Measurements from ENCODE around the gene PRKN.

Gene PRKN

DNA sequence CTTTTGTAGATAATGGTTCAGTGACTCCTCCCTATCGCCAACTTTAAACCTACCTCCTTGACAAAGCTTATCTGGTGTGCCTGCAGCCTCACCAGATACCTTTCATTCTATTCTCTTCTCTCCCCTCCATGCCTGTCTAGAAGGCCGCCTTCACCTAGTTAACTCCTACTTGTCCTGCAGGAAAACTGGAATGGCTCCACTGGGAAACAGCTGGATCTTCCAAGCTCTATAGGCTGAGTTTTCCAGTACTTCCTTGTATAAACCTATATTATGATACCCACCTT lies 6.2 kb downstream of the PRKN start:
- ChIA-PET CTCF (no interaction called here), POLR2A (no interaction called here)
- TF ChIP-seq ELF4 (IDR thresholded peaks at IDR 0.05), result no peak
- no peak for TF ChIP-seq ARNT (IDR thresholded peaks at IDR 0.05)
- no peak for TF ChIP-seq FOXA1 (IDR thresholded peaks at IDR 0.05)
- TF ChIP-seq PKNOX1 (IDR thresholded peaks at IDR 0.05), result no peak
- no peak for TF ChIP-seq SP1 (IDR thresholded peaks at IDR 0.05)
- TF ChIP-seq ZNF384 (IDR thresholded peaks at IDR 0.05), result no peak
- TF ChIP-seq CTBP1 (IDR thresholded peaks at IDR 0.05; ENCODE audit: borderline replicate concordance), result no peak
- no peak for DNase-seq (ENCODE audit: extremely low spot score)

DNA sequence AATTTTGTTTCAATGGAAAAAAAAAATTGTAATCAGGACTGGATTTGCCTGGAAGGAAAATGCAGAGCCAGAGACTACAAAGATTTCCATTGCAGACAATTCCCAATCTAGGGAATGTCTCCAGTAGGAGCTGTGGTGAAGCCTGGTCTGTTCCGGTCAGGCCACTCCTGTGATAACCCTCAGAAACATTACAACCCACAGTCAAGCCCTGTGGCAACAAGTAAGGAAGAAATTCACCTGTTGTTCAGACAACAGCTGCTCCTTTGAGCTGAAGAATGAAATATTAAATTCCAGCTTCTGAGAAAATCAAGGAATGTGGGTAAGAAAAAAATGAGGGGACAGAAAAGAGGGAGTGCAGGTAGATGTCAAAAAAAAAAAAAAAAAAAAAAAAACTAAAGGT lies 8.0 kb downstream of the PRKN start:
- ChIA-PET CTCF (no interaction called here), POLR2A (no interaction called here)
- TF ChIP-seq FOXM1 (IDR thresholded peaks at IDR 0.05; ENCODE audit: borderline replicate concordance) (no peak), PKNOX1 (IDR thresholded peaks at IDR 0.05) (no peak), ARNT (IDR thresholded peaks at IDR 0.05) (no peak), TARDBP (IDR thresholded peaks at IDR 0.05) (no peak), BHLHE40 (IDR thresholded peaks at IDR 0.05; ENCODE audit: borderline replicate concordance) (no peak), CTBP1 (IDR thresholded peaks at IDR 0.05; ENCODE audit: borderline replicate concordance) (no peak), ZNF384 (IDR thresholded peaks at IDR 0.05) (no peak)
- DNase-seq (ENCODE audit: extremely low spot score), result no peak

DNA sequence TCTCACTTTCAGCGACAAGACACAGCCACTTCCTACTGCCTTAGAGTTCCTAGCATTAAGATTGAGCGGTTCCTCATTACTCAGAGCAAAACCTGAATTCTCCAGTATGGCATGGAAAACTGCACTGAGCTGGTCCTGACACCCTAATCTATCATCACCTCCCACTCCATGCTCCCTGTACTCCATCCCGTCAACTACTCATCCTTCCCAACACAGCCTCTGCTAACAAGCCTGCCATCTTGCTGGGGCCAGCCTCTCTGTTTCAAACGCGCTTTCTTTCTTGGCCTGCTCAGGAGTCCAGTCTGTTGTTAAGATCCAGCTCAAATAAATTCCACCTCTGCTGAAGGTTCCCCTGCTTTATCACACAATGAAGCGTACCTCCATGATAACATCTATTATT lies 12.0 kb downstream of the PRKN start:
- POLR2A ChIA-PET, result no interaction called here
- TF ChIP-seq TARDBP (IDR thresholded peaks at IDR 0.05) (no peak), CTBP1 (IDR thresholded peaks at IDR 0.05; ENCODE audit: borderline replicate concordance) (no peak), SP1 (IDR thresholded peaks at IDR 0.05) (no peak), LEF1 (IDR thresholded peaks at IDR 0.05; ENCODE audit: borderline replicate concordance) (no peak), NFRKB (IDR thresholded peaks at IDR 0.05) (no peak), BHLHE40 (IDR thresholded peaks at IDR 0.05; ENCODE audit: borderline replicate concordance) (no peak), L3MBTL2 (conservative IDR thresholded peaks at IDR 0.05) (no peak), FOXM1 (IDR thresholded peaks at IDR 0.05; ENCODE audit: borderline replicate concordance) (no peak), FOXK2 (IDR thresholded peaks at IDR 0.05) (no peak), HDGF (IDR thresholded peaks at IDR 0.05; ENCODE audit: borderline replicate concordance) (no peak), ARNT (IDR thresholded peaks at IDR 0.05) (no peak), ZNF384 (IDR thresholded peaks at IDR 0.05) (no peak)
- DNase-seq (ENCODE audit: extremely low spot score), result no peak
- CTCF ChIA-PET, result no interaction called here

- ChIA-PET CTCF (no interaction called here), POLR2A (no interaction called here)
- no peak for DNase-seq (ENCODE audit: extremely low spot score)
- TF ChIP-seq BHLHE40 (IDR thresholded peaks at IDR 0.05; ENCODE audit: borderline replicate concordance) (no peak), FOXM1 (IDR thresholded peaks at IDR 0.05; ENCODE audit: borderline replicate concordance) (no peak), LEF1 (IDR thresholded peaks at IDR 0.05; ENCODE audit: borderline replicate concordance) (no peak), L3MBTL2 (conservative IDR thresholded peaks at IDR 0.05) (no peak), ELF4 (IDR thresholded peaks at IDR 0.05) (no peak), NFRKB (IDR thresholded peaks at IDR 0.05) (no peak), CTBP1 (IDR thresholded peaks at IDR 0.05; ENCODE audit: borderline replicate concordance) (no peak), TARDBP (IDR thresholded peaks at IDR 0.05) (no peak), SP1 (IDR thresholded peaks at IDR 0.05) (no peak), ZNF384 (IDR thresholded peaks at IDR 0.05) (no peak)
Measured at GRCh38 chr6:162713974-162714780, 13.4 kb downstream of the PRKN start.

DNA sequence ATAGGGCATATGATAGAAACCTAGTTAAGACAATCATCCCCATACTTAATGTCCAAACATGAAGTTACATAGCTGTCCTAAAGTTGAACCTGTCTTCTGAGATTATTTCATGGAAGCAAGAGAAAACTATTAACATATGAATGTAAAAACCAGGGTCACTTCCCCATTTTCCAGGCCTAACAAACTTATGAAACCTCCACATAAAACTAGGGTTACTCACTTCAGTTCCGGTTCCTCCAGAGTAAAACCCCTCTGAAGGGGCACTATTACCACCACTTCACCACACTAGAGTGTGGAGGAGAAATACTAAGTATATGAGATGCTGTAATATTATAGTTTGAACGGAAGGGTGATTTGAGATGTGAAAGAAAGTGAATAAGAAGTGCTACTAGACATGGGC lies 14.9 kb downstream of the PRKN start:
- TF ChIP-seq NFRKB (IDR thresholded peaks at IDR 0.05), result no peak
- no peak for TF ChIP-seq ELF4 (IDR thresholded peaks at IDR 0.05)
- no peak for TF ChIP-seq L3MBTL2 (conservative IDR thresholded peaks at IDR 0.05)
- no peak for TF ChIP-seq PKNOX1 (IDR thresholded peaks at IDR 0.05)
- no peak for TF ChIP-seq FOXK2 (IDR thresholded peaks at IDR 0.05)
- no peak for TF ChIP-seq ARNT (IDR thresholded peaks at IDR 0.05)
- no peak for TF ChIP-seq FOXA1 (IDR thresholded peaks at IDR 0.05)
- TF ChIP-seq CTBP1 (IDR thresholded peaks at IDR 0.05; ENCODE audit: borderline replicate concordance), result no peak
- ChIA-PET POLR2A (no interaction called here), CTCF (no interaction called here)
- DNase-seq (ENCODE audit: extremely low spot score), result no peak

DNA sequence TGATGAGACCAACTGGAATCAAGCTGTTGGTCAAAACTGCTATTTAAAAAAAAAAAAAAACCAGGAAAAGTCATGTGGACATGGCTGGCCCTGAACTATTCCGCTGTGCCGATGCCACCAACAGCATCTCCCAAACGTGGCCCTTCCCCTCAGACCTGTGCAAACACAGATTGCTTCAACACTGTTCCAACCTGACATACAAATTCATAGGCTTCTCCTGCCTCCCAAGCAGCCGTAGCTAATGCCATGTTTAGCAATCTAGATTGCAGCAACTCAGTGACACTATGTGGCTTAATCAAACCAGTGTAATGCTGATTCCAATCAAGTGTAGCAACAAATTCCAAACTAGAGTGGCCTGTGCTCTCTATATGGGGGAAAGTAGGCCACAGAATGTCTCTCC lies 16.2 kb downstream of the PRKN start:
- TF ChIP-seq HDGF (IDR thresholded peaks at IDR 0.05; ENCODE audit: borderline replicate concordance) (no peak), ARNT (IDR thresholded peaks at IDR 0.05) (no peak), FOXA1 (IDR thresholded peaks at IDR 0.05) (no peak), ZNF384 (IDR thresholded peaks at IDR 0.05) (no peak), BHLHE40 (IDR thresholded peaks at IDR 0.05; ENCODE audit: borderline replicate concordance) (no peak), CTBP1 (IDR thresholded peaks at IDR 0.05; ENCODE audit: borderline replicate concordance) (no peak), LEF1 (IDR thresholded peaks at IDR 0.05; ENCODE audit: borderline replicate concordance) (no peak), SUZ12 (IDR thresholded peaks at IDR 0.05) (no peak), FOXK2 (IDR thresholded peaks at IDR 0.05) (no peak)
- ChIA-PET POLR2A (no interaction called here), CTCF (interaction anchor here (0.7 kb wide), 1 partner anchor 708 kb away, joined by 3 read pairs; no protein-coding TSS in a partner anchor)
- no peak for DNase-seq (ENCODE audit: extremely low spot score)

DNA sequence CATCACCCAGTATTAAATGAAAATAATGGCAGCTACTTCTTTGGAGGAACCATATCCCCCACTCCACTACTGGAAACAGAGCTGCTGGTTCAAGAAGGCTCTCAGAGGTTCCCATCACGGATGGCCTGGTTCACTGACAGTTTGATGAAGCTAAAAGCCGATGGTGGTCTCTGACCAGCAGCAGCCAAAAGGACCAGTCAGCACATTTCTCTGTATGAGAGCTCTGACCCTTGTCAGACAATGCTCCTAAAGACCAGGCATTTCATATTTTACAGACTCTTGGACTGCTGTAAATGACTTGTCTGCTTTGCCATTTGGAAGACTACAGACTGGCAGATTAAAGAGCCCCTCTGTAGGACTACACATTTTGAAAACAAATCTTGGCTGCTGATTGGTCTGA lies 16.6 kb downstream of the PRKN start:
- CTCF ChIA-PET, result interaction anchor here (0.7 kb wide), 1 partner anchor 708 kb away, joined by 3 read pairs; no protein-coding TSS in a partner anchor
- POLR2A ChIA-PET, result no interaction called here
- TF ChIP-seq ELF4 (IDR thresholded peaks at IDR 0.05), result no peak
- TF ChIP-seq TARDBP (IDR thresholded peaks at IDR 0.05), result no peak
- no peak for TF ChIP-seq FOXA1 (IDR thresholded peaks at IDR 0.05)
- no peak for TF ChIP-seq HDGF (IDR thresholded peaks at IDR 0.05; ENCODE audit: borderline replicate concordance)
- no peak for TF ChIP-seq NFRKB (IDR thresholded peaks at IDR 0.05)
- no peak for TF ChIP-seq SP1 (IDR thresholded peaks at IDR 0.05)
- no peak for TF ChIP-seq FOXM1 (IDR thresholded peaks at IDR 0.05; ENCODE audit: borderline replicate concordance)
- TF ChIP-seq LEF1 (IDR thresholded peaks at IDR 0.05; ENCODE audit: borderline replicate concordance), result no peak
- TF ChIP-seq PKNOX1 (IDR thresholded peaks at IDR 0.05), result no peak
- no peak for TF ChIP-seq CTBP1 (IDR thresholded peaks at IDR 0.05; ENCODE audit: borderline replicate concordance)
- TF ChIP-seq L3MBTL2 (conservative IDR thresholded peaks at IDR 0.05), result no peak
- TF ChIP-seq FOXK2 (IDR thresholded peaks at IDR 0.05), result no peak
- TF ChIP-seq SUZ12 (IDR thresholded peaks at IDR 0.05), result no peak
- no peak for TF ChIP-seq BHLHE40 (IDR thresholded peaks at IDR 0.05; ENCODE audit: borderline replicate concordance)
- no peak for TF ChIP-seq ARNT (IDR thresholded peaks at IDR 0.05)
- no peak for TF ChIP-seq ZNF384 (IDR thresholded peaks at IDR 0.05)
- DNase-seq (ENCODE audit: extremely low spot score), result no peak

Measured in HEK293T (cell line).